ENCODE results near the gene TTLL11.
"Not testable (repeated sequence)": the region's sequence is repeated elsewhere in the genome, so short reads cannot be mapped to it uniquely, and the experiment has no call there.

DNA sequence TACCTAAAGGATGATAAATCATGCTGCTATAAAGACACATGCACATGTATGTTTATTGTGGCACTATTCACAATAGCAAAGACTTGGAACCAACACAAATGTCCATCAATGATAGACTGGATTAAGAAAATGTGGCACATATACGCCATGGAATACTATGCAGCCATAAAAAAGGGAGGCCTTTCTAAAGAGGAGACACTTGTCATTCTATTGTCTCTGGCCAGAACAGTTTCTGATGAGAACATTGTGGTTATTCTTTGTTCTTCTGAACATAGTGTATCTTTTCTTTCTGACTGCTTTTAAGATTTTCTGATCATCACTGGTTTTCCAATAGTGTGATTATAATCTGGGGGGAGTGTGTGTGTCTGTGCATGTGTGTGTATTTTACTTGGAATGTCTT is 112.4 kb downstream of the TTLL11 start:
- not testable (repeated sequence) for TF ChIP-seq CTCF (IDR thresholded peaks at IDR 0.05; ENCODE audit: low read depth, low read length, missing input control); GABPA (IDR thresholded peaks at IDR 0.05 in 1 of 2, conservative IDR thresholded peaks at IDR 0.05 in 1 of 2); HNF4A (conservative IDR thresholded peaks at IDR 0.05); EGR1 (IDR thresholded peaks at IDR 0.05; ENCODE audit: low read depth in 2 of 2); ATF3 (IDR thresholded peaks at IDR 0.05); YY1 (IDR thresholded peaks at IDR 0.05); TAF1 (conservative IDR thresholded peaks at IDR 0.05); RAD21 (IDR thresholded peaks at IDR 0.05)
- TF ChIP-seq, protein P1, sequence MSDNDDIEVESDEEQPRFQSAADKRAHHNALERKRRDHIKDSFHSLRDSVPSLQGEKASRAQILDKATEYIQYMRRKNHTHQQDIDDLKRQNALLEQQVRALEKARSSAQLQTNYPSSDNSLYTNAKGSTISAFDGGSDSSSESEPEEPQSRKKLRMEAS (IDR thresholded peaks at IDR 0.05), result not testable (repeated sequence)
